Renal cortical epithelial cell (primary cell): ENCODE data around the gene HIBCH. TPM values are rescaled to one million over a fixed set of nuclear protein-coding genes. Genes with fewer than 3 reads are reported as not detected.
"Not testable (repeated sequence)": the region's sequence is repeated elsewhere in the genome, so short reads cannot be mapped to it uniquely, and the experiment has no call there.

Experiments used
- DNase-seq: peaks from one replicate; pipeline ENCODE4 v3.0.0-alpha.2; 2011; ENCODE audit warnings: low read depth
- total RNA-seq: library from RNA; depleted of rRNA; stranded (reverse); fragments of >200 nt; gene quantifications from 2 replicates; pipeline ENCODE4 v1.2.3, GENCODE V29; 2014

The HIBCH gene
- total RNA-seq, 1 donor from 2014 or later: 34.7 TPM

DNA sequence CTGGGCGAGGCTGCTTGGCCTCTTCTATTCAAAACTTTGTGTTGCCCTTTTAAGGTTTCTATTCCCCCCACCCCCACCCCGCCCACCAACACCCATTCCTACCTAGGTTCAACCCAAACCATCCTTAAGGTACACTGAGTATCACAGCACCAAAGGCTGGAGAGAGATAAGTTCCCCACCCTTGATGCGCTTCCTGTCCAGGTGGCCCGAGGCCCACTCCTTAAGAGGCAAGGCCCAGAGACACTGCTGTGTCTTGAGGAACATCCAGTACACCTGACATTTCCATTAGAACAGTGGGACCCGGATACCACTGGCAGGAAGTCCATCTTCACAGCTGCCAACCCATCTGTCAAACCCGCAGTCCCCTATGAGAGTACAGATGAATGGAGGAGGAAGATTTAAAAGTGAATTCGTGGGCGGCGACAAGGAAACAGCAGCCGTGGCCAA lies 23.5 kb upstream of the HIBCH start:
- DNase-seq: peak; percentile 38

DNA sequence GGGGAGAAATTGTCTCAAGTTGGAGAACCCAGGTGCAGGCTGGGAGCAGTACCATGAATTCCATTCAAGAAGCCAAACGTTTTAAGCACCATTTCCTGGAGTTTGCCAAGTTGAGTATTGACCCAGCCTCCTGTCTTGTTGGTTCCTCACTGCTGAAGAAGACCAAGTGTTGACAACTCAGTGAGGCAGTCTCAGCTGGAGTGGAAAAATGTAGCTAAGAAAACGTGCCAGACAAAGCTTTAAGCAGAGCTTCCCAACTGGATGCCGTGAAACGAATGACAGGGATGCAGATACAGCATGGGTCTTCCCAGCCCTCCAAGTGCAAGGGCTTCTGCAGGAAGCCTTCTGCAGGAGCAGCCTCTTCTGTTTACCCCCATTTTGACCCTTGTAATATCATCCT lies 23.0 kb upstream of the HIBCH start:
- DNase-seq: no peak

DNA sequence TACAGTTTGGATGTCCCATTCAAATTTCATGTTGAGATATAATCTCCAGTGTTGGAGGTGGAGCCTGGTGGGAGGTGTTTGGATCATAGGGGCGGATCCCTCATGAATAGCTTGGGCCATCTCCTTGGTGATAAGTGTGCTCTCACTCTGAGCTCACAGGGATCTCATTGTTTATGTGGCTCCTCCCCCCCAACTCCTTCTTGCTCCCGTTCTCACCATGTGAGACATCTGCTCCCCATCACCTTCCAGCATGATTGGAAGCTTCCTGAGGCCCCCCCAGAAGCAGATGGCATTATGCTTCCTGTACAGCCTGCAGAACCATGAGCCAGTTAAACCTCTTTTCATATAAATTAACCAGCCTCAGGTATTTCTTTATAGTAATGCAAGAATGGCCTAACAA lies 20.7 kb upstream of the HIBCH start:
- DNase-seq: no peak

DNA sequence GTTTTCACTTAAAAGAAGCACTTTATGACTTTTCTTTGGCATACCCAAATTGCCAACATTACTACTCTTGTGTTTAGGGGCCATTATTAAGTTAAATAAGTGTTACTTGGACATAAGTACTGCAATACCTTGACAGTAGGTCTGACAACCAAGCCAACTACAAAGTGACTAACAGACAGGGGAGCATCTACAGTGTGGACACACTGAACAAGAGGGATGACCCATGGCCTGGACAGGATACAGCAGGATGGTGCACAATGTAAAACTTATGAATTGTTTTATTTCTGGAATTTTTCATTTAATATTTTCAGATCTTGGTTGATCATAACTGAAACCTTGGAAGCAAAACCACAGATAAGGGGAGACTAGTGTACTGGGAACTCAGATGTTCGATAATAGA lies 19.8 kb upstream of the HIBCH start:
- no peak for DNase-seq

DNA sequence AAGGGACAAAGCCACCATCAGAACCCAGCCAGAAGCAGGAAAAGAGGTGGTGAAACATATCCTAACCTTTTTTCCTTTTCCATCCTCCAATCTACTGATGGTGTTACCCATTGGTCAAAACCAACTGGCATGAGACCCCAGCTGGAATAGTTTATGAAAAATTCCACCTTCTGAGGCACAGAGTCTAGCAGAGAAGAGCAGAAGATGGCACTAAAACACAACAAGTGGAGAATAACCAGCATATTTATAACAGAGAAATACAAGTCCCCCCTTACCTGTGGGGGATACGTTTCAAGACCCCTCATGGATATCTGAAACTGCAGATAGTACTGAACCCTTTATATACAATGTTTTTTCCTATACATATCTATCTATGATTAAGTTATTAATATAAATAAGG lies 18.8 kb upstream of the HIBCH start:
- no peak for DNase-seq

DNA sequence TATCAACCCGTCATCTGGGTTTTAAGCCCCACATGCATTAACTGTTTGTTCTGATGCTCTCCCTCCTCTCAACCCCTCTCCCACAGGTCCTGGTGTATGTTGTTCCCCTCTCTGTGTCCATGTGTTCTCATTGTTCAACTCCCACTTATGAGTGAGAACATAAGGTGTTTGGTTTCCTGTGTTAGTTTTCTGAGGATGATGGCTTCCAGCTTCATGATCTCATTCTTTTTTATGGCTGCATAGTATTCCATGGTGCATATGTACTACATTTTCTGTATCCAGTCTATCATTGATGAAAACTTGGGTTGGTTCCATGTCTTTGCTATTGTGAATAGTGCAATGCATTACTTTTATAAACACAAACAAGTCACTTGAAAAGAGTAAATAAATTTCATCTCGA lies 16.8 kb upstream of the HIBCH start:
- no peak for DNase-seq

GRCh38 chr2:190335584-190335983 lies 16.0 kb upstream of the HIBCH start:
- DNase-seq: not testable (repeated sequence)

DNA sequence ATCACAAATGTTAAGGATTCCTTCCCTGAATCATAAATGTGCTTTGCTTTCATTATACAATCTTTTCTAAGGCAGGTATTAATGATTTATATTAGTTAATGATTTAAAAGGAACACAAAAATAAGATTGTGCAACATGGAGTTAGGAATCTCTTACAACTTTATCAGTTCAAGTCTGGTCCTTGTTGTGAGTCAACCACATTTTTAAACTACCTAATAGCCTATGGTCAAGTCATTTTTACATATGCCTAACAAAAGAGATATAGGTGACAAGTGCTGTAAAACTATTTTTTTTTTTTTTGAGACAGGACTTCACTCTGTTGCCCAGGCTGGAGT lies 15.6 kb upstream of the HIBCH start:
- DNase-seq: peak; percentile 84

DNA sequence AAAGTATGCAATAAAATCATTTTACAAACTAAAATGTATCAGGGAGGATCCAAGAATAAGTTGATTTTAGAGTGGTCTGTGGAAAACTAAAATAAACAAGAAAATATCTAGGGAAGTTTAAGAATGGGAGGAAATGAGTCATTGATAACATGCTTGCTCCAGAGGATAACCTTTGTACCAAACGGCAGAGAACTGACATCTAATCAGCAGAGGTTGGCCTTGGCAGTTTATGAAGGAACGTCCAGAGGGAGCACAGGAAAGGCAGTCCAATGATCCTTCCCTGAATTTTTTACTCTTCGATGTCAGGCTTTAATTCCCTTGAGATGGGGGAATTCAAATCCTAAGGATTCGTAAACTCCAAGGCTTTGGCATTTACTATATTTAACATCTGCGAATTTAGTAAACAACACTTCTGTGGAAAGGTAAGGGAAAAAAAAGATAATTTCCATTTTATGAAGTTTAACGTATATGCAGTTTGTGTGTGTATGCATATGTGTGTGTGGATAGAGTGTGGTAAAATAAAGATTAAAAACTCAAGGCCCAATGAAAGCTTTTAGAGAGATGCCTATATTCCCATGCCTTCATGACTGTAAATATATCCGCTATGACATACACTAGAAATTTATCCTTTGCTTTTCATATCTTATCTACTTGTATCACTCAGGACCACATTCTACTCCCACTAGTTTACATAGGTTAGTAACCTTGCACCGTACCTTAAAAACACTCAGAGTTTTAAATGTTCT lies 15.0 kb upstream of the HIBCH start:
- peak; percentile 28 for DNase-seq

DNA sequence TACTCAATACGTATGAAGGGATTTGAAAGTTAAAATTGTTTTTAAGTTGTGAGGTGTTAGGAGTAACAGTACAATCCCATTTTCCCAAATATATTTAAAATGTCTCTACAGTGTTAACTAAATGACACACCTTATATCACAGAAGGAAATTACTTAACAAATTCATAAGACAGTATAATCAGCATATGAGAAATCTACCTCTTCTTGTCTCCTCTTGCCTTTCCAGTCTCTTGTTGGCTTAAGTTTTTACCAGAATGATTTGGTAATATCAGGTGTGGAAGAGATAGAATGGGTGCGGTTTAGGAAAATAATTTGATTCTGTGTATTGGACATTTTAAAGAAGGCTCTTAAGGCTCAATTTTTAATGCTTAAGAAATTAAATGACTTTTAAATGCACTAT lies 14.3 kb upstream of the HIBCH start:
- no peak for DNase-seq

DNA sequence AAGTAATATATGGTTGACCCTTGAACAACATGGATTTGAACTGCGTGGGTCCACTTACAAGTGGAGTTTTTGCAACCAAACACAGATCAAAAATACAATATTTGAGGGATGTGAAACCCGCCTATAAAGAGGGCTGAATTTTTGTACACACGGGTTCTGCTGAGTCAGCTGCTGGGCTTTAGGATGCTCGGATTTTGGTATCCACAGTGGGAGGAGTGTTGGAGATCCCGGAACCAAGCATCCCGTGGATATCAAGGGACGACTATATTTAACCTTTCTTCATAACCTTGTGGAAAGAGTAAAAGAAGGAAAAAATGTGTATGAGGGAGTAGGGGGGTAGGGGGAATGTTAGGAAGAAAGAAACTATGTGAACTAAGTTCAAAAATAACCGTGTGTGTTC lies 13.8 kb upstream of the HIBCH start:
- no peak for DNase-seq

- DNase-seq: peak; percentile 48
Observed at GRCh38 chr2:190328573-190329147, 9.0 kb upstream of the HIBCH start.

DNA sequence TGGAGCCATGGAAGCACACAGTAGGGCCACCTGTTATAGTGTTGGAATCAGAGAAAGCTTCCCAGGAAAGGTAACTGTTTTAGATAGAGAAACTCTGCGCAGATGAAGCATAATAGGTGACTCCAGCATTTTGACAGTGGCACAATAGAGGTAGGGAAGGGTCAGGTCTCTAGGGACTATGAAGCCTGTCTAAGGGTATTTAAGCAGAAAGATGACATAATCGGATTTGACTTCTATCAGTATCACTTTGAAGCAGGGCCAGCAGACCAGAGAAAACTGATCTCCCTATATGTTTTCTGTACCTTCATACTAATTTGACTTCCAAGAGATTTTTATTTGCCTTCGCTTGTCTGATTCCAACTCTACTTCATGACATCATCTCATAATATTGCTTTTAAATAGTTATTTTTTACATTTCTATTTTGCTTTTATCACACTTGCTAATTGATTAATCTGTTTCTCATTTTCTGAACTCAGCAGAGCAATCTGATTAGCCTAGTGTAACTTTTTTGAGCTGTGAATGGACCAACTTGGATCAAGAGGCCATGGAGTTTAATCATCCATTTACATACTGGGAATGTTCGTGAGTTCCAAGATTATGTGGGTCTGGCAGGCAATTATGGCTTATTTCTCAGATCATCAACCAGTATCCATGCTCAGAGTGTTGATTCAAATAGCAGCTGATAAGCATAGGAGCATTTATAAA lies 8.4 kb upstream of the HIBCH start:
- DNase-seq: no peak

- DNase-seq: no peak
Observed at GRCh38 chr2:190325588-190325987, 6.0 kb upstream of the HIBCH start.

DNA sequence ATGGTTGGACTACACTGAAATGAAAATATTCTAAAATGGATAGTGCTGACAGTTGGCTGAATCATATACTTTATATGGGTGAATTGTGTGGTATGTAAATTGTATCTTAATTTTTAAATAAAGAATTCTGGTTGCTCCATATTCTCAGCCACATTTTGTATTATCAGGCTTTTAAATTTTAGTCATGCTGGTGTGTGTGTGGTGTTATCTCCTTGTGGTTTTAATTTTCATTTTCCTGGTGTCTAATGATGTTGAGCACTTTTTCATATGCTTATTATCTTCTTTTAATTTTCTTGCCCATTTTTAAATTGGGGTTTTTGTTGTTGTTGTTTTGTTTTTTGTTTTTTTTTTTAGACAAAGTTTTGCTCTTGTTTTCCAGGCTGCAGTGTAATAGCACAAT lies 3.8 kb upstream of the HIBCH start:
- no peak for DNase-seq

GRCh38 chr2:190320696-190321095 lies 1.1 kb upstream of the HIBCH start:
- no peak for DNase-seq

DNA sequence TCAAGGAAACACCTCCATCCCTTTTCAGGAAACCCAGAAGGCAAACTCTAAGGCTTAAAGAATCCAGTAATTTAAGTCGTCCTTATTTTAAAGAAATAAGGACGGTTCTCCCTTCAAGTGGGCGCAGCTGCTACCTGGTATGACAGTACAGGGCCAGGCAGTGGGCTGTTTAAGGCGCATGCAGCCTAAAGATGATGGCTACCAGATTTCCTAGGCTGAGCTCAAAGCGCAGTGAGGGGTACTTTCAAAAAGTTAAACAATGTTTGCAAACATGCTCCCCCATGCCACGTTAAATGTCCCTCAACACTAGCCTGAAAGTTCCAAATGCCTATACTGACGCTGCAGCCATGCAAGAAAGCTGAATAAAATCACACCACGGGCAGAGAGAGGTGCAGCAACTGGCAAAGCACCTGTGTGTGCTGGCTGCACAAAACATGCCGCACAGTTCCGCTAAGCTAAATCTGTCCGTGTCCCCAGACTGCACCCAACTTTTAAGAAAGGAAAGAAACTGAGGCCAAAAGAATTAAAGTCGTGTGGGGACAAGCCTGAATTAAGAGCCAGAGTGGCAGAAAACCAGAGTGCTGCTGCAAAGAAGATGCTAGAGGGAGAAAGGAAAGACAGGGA lies 583 bp downstream of the HIBCH start:
- no peak for DNase-seq

DNA sequence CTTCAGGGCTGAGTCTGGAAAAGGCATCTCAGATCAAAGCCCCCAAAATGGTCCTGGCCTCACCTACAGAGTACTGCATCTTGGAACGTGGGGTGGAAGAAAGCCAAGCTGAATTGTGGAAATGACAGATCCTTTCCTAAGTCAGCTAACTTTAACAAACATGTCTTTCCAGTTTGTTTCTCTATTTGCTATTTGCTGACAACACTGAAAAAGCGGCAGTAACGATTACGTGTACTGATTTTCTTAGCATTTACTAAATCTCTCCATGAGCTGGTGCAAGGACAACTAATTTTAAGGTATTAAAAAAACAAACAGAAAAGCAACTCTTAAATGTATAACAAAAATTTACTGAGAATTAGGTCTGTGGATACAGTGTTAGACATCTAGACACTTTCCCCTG lies 1.1 kb downstream of the HIBCH start:
- DNase-seq: peak; percentile 21

DNA sequence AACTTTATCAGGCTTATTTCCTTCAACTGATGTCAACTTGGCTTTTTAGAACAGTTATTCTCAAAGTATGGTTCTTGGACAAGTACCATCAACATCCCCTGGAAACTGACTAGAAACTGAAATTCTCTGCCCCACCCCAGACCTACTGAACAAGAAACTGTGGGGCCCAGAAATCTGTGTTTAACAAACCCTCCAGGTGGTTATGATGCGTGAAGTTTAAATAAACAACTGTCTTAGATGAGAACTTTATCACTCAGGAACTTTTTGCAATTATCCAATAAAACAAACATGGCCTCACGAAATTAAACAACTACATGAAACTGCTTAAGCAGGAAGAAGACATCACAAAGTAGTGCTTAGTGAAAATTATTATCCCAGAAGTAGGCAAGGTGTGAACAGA lies 4.4 kb downstream of the HIBCH start:
- no peak for DNase-seq

GRCh38 chr2:190313880-190314279 lies 5.7 kb downstream of the HIBCH start:
- no peak for DNase-seq

DNA sequence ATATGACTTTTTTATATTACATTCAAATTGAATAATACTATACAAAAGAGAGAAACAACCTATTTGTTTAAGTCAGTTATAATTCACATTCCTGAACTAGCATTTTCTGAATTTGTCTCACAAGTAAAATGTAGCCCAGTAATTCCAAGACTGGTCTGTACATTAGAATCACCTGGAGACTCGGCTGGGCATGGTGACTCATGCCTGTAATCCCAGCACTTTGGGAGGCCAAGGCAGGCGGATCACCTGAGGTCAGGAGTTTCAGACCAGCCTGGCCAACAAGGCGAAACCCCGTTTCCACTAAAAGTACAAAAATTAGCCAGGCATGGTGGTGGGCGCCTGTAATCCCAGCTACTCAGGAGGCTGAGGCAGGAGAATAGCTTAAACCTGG lies 7.0 kb downstream of the HIBCH start:
- not testable (repeated sequence) for DNase-seq

- DNase-seq: no peak
Observed at GRCh38 chr2:190311893-190312634, 7.6 kb downstream of the HIBCH start.
